SHP77 (cell line): ENCODE measurements around the gene SIRT7.
A peak's percentile ranks its signal among the peaks of the same experiment; 100 is the strongest.
"Not testable (repeated sequence)": the region's sequence is repeated elsewhere in the genome, so short reads cannot be mapped to it uniquely, and the experiment has no call there.

Source experiments
- DNase-seq, 2 experiments: peaks; one replicate each; lab custom pipeline; 2025; lab: John Stamatoyannopoulos, UW

SIRT7 gene

GRCh38 chr17:81954131-81955057 lies 36.4 kb upstream of the SIRT7 start:
- no peak for DNase-seq

- DNase-seq: not testable (repeated sequence)
Measured at GRCh38 chr17:81953443-81953842, 35.5 kb upstream of the SIRT7 start.

- DNase-seq: no peak
Measured at GRCh38 chr17:81952792-81953228, 34.8 kb upstream of the SIRT7 start.

GRCh38 chr17:81951785-81952684 lies 34.1 kb upstream of the SIRT7 start:
- DNase-seq: no peak

- DNase-seq: no peak
Measured at GRCh38 chr17:81950501-81950900, 32.5 kb upstream of the SIRT7 start.

GRCh38 chr17:81948635-81949378 lies 30.8 kb upstream of the SIRT7 start:
- no peak for DNase-seq

GRCh38 chr17:81947189-81947588 lies 29.2 kb upstream of the SIRT7 start, which contains the start of gene MYADML2:
MYADML2 (minus strand) TSS chr17:81947233; CDS start chr17:81941741, 5,492 bp downstream.
- no peak for DNase-seq

- DNase-seq: no peak
Measured at GRCh38 chr17:81944858-81945257, 26.9 kb upstream of the SIRT7 start.

GRCh38 chr17:81942167-81942553 lies 24.2 kb upstream of the SIRT7 start:
- no peak for DNase-seq

GRCh38 chr17:81941484-81942166 lies 23.6 kb upstream of the SIRT7 start:
- DNase-seq: peak in 1 of 2 experiments; percentile 31

GRCh38 chr17:81940538-81941483 lies 22.8 kb upstream of the SIRT7 start:
- DNase-seq: no peak

- DNase-seq: no peak
Measured at GRCh38 chr17:81939881-81940385, 22.0 kb upstream of the SIRT7 start.

GRCh38 chr17:81939218-81939617 lies 21.2 kb upstream of the SIRT7 start:
- no peak for DNase-seq

GRCh38 chr17:81935709-81936084 lies 17.7 kb upstream of the SIRT7 start:
- DNase-seq: no peak

GRCh38 chr17:81934850-81935708 lies 17.1 kb upstream of the SIRT7 start:
- DNase-seq: no peak

GRCh38 chr17:81934098-81934757 lies 16.3 kb upstream of the SIRT7 start:
- DNase-seq: no peak

GRCh38 chr17:81933178-81933699 lies 15.3 kb upstream of the SIRT7 start:
- DNase-seq: no peak

GRCh38 chr17:81932333-81932983 lies 14.5 kb upstream of the SIRT7 start:
- DNase-seq: no peak
